MM.1S (cell line): ENCODE measurements around the gene FUS.
A peak's percentile ranks its signal among the peaks of the same experiment; 100 is the strongest.

Experiments
- CTCF ChIP-seq: fragments of 300-600 bp; sonication (generic); IDR thresholded peaks from 2 replicates; pipeline ENCODE4 v1.5.1; 2016; ENCODE audit warnings: antibody characterized with exemption, low read length, mixed read lengths
- EZH2 ChIP-seq: fragments of 300-600 bp; sonication (generic); optimal IDR thresholded peaks from 2 replicates; pipeline ENCODE3; 2017; ENCODE audit warnings: low read depth, mild to moderate bottlenecking, antibody characterized with exemption, low read length, mixed read lengths

DNA sequence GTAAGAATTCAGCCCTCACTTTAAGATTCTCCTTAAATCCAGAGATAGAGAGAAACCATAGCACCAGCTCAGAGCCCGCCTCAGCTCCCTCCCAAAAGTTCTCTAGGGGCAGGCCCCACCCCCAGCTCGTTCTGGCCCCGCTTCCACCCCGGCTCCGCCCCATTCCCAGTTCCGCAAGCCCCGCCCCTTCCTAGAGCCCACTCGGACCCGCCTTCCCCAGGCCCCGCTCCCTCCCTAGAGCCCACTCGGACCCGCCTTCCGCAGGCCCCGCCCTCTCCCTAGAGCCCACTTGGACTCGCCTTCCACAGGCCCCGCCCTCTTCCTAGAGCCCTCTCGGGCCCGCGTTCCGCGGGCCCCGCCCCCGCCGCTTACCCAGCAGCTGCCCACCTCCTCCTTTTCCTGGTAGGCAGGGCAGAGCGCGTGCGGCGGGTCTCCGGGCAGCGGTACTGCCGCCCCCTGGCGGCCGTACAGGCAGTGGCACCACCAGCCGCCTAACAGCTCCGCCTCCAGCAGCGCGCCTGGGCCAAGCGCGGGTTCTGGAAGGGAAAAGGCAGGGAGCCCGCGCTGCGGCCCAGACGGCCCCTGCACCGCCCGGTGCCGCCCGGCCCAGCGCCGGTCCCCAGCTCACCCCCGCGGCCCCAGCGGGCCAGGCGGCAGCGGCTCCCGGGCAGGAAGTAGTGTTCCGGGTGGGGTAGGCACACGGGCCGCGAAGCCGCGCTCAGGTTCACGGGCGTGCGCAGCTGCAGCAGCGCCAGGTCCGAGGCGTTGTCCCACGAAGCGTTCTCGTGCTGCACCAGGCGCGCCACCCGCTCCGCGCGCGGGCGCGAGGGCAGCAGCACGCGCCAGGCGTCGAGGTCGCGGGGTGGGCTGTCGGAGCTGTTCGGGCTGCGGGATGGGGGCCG lies 37.6 kb upstream of the FUS start:
- TF ChIP-seq CTCF (peak; percentile 80), EZH2 (no peak)
